ENCODE data around the gene ABLIM1. TPM values are rescaled to one million over a fixed set of nuclear protein-coding genes. Genes with fewer than 3 reads are reported as not detected.

ABLIM1 gene
- total RNA-seq, 1 experiment from 2014 or later = 79.3 TPM

GRCh38 chr10:114652402-114653368 is 5.4 kb downstream of the ABLIM1 start:
- peaks cover 39% of the 10 kb centered on the region for H3K4me1 Mint-ChIP-seq (ENCODE audit: low read depth, unreplicated experiment)
- no peak overlapping the region for H3K4me3 Mint-ChIP-seq (ENCODE audit: unreplicated experiment)
- H3K27ac Mint-ChIP-seq (ENCODE audit: unreplicated experiment) = no peak overlapping the region
- no peaks in the 10 kb centered on the region for H3K27me3 Mint-ChIP-seq (ENCODE audit: insufficient read depth, unreplicated experiment)
- ChIA-PET CTCF (interaction anchor here (0.5 kb wide), 1 partner anchor 16 kb away, joined by 5 read pairs; no protein-coding TSS in a partner anchor), POLR2A (no interaction called here)
- Histone ChIP-seq H3K4me3 (ENCODE audit: low read depth, low read length) (no peak overlapping the region), H3K9me3 (no peaks in the 10 kb centered on the region), H3K27me3 (replicated peaks; ENCODE audit: control insufficient read depth, insufficient read depth, low read length) (no peaks in the 10 kb centered on the region), H3K4me1 (peaks cover 62% of the 10 kb centered on the region), H3K36me3 (ENCODE audit: control insufficient read depth, insufficient read depth, low read length) (no peaks in the 10 kb centered on the region)
- no peak for DNase-seq
- TF ChIP-seq CTCF (IDR thresholded peaks at IDR 0.05; ENCODE audit: insufficient read depth in 1 of 2, low read depth in 1 of 2, low read length in 1 of 2, severe bottlenecking in 1 of 2, unreplicated experiment in 1 of 2) = no peak
- intact Hi-C loops (cut with micrococcal nuclease; ENCODE audit: unreplicated experiment) = no loop called here
- no peaks in the 10 kb centered on the region for H3K9me3 Mint-ChIP-seq (ENCODE audit: unreplicated experiment)
- peaks cover 12% of the 10 kb centered on the region for H3K36me3 Mint-ChIP-seq (ENCODE audit: insufficient read depth, unreplicated experiment)
- no TSS peak for BruUV-seq (replicated peaks)

- intact Hi-C loops (cut with micrococcal nuclease; ENCODE audit: unreplicated experiment) = no loop called here
- peaks cover 53% of the 10 kb centered on the region for H3K4me1 Mint-ChIP-seq (ENCODE audit: low read depth, unreplicated experiment)
- no peaks in the 10 kb centered on the region for H3K36me3 ChIP-seq (ENCODE audit: control insufficient read depth, insufficient read depth, low read length)
- no peaks in the 10 kb centered on the region for H3K9me3 Mint-ChIP-seq (ENCODE audit: unreplicated experiment)
- no peaks in the 10 kb centered on the region for H3K9me3 ChIP-seq
- H3K27me3 Mint-ChIP-seq (ENCODE audit: insufficient read depth, unreplicated experiment) = no peaks in the 10 kb centered on the region
- BruUV-seq (replicated peaks) = no TSS peak
- POLR2A ChIA-PET = no interaction called here
- no peak overlapping the region for H3K4me3 ChIP-seq (ENCODE audit: low read depth, low read length)
- no peak overlapping the region for H3K27ac Mint-ChIP-seq (ENCODE audit: unreplicated experiment)
- no peak for TF ChIP-seq CTCF (IDR thresholded peaks at IDR 0.05; ENCODE audit: insufficient read depth in 1 of 2, low read depth in 1 of 2, low read length in 1 of 2, severe bottlenecking in 1 of 2, unreplicated experiment in 1 of 2)
- peaks cover 75% of the 10 kb centered on the region for H3K4me1 ChIP-seq
- no peak for DNase-seq
- H3K4me3 Mint-ChIP-seq (ENCODE audit: unreplicated experiment) = no peak overlapping the region
- CTCF ChIA-PET = no interaction called here
- no peaks in the 10 kb centered on the region for H3K27me3 ChIP-seq (replicated peaks; ENCODE audit: control insufficient read depth, insufficient read depth, low read length)
- H3K36me3 Mint-ChIP-seq (ENCODE audit: insufficient read depth, unreplicated experiment) = peaks cover 12% of the 10 kb centered on the region
These were observed 7.2 kb downstream of the ABLIM1 start for GRCh38 chr10:114650831-114651230.

- Histone ChIP-seq H3K4me1 (peaks cover 74% of the 10 kb centered on the region), H3K9me3 (no peaks in the 10 kb centered on the region), H3K36me3 (ENCODE audit: control insufficient read depth, insufficient read depth, low read length) (no peaks in the 10 kb centered on the region), H3K27me3 (replicated peaks; ENCODE audit: control insufficient read depth, insufficient read depth, low read length) (no peaks in the 10 kb centered on the region), H3K4me3 (ENCODE audit: low read depth, low read length) (no peak overlapping the region)
- no TSS peak for BruUV-seq (replicated peaks)
- H3K4me1 Mint-ChIP-seq (ENCODE audit: low read depth, unreplicated experiment) = peaks cover 49% of the 10 kb centered on the region
- H3K4me3 Mint-ChIP-seq (ENCODE audit: unreplicated experiment) = no peak overlapping the region
- no peak overlapping the region for H3K27ac Mint-ChIP-seq (ENCODE audit: unreplicated experiment)
- intact Hi-C loops (cut with micrococcal nuclease; ENCODE audit: unreplicated experiment) = no loop called here
- no peak for TF ChIP-seq CTCF (IDR thresholded peaks at IDR 0.05; ENCODE audit: insufficient read depth in 1 of 2, low read depth in 1 of 2, low read length in 1 of 2, severe bottlenecking in 1 of 2, unreplicated experiment in 1 of 2)
- DNase-seq = no peak
- no peaks in the 10 kb centered on the region for H3K9me3 Mint-ChIP-seq (ENCODE audit: unreplicated experiment)
- no peaks in the 10 kb centered on the region for H3K27me3 Mint-ChIP-seq (ENCODE audit: insufficient read depth, unreplicated experiment)
- CTCF ChIA-PET = no interaction called here
- H3K36me3 Mint-ChIP-seq (ENCODE audit: insufficient read depth, unreplicated experiment) = peaks cover 12% of the 10 kb centered on the region
- POLR2A ChIA-PET = no interaction called here
These were observed 7.8 kb downstream of the ABLIM1 start for GRCh38 chr10:114650266-114650665.
